ENCODE data around the gene ZSCAN31.
"Not testable (repeated sequence)": the region's sequence is repeated elsewhere in the genome, so short reads cannot be mapped to it uniquely, and the experiment has no call there.

The ZSCAN31 gene

GRCh38 chr6:28312939-28313338 lies 23.0 kb downstream of the ZSCAN31 start:
- DNase-seq = no peak

- DNase-seq = no peak
These were observed 24.7 kb downstream of the ZSCAN31 start for GRCh38 chr6:28311139-28311823.

- DNase-seq = not testable (repeated sequence)
These were observed 29.6 kb downstream of the ZSCAN31 start for GRCh38 chr6:28306363-28306762.

DNA sequence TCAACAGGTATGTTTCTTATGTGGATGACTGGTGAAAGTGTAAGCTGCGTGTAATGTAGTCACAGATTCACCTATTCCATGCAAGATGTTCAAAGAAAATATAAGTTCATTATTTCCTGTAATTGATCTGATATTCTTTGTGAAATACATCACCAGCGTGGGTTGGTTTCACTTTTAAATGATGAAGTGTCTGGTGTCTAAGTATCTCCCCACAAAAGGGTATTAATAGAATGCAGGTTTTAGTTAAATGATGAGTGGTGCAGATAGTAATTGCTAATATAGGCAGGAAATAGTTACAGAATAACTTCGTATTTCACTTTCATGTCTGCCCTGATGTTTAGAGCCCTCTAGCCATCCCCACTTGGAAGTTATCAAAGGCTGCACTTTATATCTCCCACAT lies 32.4 kb downstream of the ZSCAN31 start:
- DNase-seq = no peak

GRCh38 chr6:28296520-28297060 lies 39.4 kb downstream of the ZSCAN31 start:
- no peak for DNase-seq

DNA sequence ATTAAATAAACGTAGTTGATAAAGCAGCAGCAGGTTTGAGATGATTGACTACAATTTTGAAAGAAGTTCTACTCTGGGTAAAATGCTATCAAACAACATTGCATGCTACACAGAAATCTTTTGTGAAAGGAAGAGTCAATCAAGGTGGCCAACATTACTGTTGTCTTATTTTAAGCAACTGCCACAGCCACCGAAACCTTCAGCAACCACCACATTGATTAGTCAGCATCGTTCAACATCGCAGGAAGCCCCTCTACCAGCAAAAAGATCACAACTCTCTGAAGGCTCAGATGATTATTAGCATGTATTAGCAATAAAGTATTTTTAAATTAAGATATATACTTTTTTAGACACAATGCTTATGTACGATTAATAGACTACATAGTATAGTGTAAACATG lies 40.6 kb downstream of the ZSCAN31 start:
- no peak for DNase-seq

- DNase-seq = no peak
These were observed 44.4 kb downstream of the ZSCAN31 start for GRCh38 chr6:28291573-28291972.

DNA sequence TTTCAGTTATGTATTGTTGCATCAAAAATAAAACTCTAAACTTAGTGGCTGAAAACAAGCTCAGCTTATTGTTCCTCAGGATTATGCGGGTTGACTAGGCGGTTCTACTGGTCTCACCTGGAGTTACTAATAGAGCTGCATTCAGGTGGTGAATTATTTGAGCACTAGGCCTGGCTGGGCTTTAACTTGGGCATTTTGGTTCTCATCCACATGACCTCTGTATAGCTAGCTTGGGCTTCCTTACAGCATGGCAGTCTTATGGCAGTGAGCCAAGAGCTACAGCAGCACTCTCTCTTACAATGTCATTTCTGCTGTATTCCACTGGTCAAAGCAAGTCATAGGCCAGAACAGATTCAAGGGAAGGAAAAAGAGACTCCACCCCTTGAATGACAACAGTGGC lies 53.0 kb downstream of the ZSCAN31 start:
- DNase-seq = no peak

DNA sequence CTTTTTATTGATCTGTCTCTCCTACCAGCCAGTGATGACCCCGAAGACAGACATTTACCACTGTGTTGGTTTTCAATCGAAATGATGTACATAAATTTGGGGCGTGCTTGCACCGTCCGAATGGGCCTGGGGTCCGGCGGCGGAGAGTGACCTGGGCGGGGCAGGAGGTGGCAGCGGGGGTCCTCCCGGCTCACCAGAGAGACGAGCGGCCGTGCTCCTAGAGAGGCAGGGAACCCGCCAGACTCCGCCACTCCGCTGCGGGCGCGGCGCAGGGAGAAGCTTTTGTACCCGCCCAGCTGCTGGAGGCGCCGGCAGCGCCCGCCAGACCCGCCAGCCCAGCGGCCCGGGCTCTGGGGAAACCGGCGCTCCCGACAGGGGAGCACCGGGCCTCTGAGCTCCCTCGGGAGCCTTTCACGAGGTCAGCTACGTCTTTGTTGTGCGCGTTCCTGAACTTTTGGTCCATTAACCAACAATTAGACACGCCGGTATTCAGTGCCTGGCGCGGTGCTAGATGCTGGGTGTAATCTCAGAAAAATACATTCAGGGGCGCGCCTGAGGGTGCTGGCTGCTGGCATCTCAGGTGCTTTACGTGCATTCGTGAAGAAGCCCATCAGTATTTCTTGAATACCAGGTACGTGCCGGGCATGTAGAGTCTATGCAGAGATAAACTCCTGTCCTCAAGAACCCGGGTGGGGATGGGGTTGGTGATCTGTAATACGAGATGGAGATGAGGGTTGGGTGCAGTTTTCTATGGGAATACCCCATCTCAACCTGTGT lies 54.5 kb downstream of the ZSCAN31 start, which contains the start of gene PGBD1:
PGBD1 (plus strand) TSS at position 285 of the 777 bp plus-strand sequence. CDS start 2,242 bp downstream, outside the sequence.
- DNase-seq = peak; percentile 35

GRCh38 chr6:28280595-28281287 lies 55.2 kb downstream of the ZSCAN31 start:
- DNase-seq = no peak

GRCh38 chr6:28277746-28278145 lies 58.2 kb downstream of the ZSCAN31 start:
- DNase-seq = no peak

- no peak for DNase-seq
These were observed 61.1 kb downstream of the ZSCAN31 start for GRCh38 chr6:28274888-28275287.
